Ovary (tissue), 9 donors: ENCODE results near the gene KIAA0040. TPM values are rescaled to one million over a fixed set of nuclear protein-coding genes. Genes with fewer than 3 reads are reported as not detected.

ENCODE experiments used
- DNase-seq, 5 donors: peaks; one replicate each; pipeline ENCODE4 v3.0.0-alpha.2; 2019 to 2020
- H3K27ac ChIP-seq, 2 donors: fragments of 200-600 bp; one replicate each; pipeline versions ENCODE4 v1.5.1 to v1.8.0; 2019 to 2022
- H3K27me3 ChIP-seq: fragments of 200-600 bp; one replicate; pipeline ENCODE4 v1.8.0; 2022
- H3K36me3 ChIP-seq: fragments of 200-600 bp; sonication (generic); one replicate; pipeline ENCODE4 v1.5.1; 2019
- H3K4me1 ChIP-seq: one replicate; pipeline ENCODE4 v1.8.1; 2013; ENCODE audit warnings: mild to moderate bottlenecking, moderate library complexity; ENCODE audit not compliant: insufficient read depth
- H3K4me3 ChIP-seq: fragments of 200-600 bp; sonication (generic); one replicate; pipeline ENCODE4 v1.5.1; 2017
- H3K9me3 ChIP-seq, 2 donors: fragments of 200-600 bp in 1 of 2; sonication (generic) in 1 of 2; one replicate each; pipeline versions ENCODE4 v1.5.1 to v1.8.1; 2013 to 2019; ENCODE audit warnings: mild to moderate bottlenecking in 1 of 2, moderate library complexity in 1 of 2
- CTCF ChIP-seq, 3 donors: fragments of 450-650 bp in 2 of 3; fragments of 200-600 bp in 1 of 3; IDR thresholded peaks; one replicate each; pipeline versions ENCODE4 v1.5.1 to v1.8.0; 2016 to 2022; ENCODE audit warnings: antibody characterized with exemption in 3 of 3, mild to moderate bottlenecking in 1 of 3
- EP300 ChIP-seq: sonication (generic); formaldehyde crosslinking; IDR thresholded peaks from one replicate; pipeline ENCODE4 v1.6.1; 2017; ENCODE audit warnings: antibody characterized with exemption
- POLR2A ChIP-seq: fragments of 450-650 bp; IDR thresholded peaks from one replicate; pipeline ENCODE4 v1.6.1; 2017; ENCODE audit warnings: antibody characterized with exemption, mild to moderate bottlenecking, moderate library complexity
- WGBS, 3 donors: extraction: QIAGEN DNeasy Blood & Tissue Kit in 1 of 3; methylation state at CpG; one replicate each; pipeline versions ENCODE4 v1.1.5 to v1.1.7; 2013 to 2017; 5-methylcytosine and 5-hydroxymethylcytosine counted together
- intact Hi-C, 4 donors: fragments of 100-400 bp; cut with DNase I; formaldehyde crosslinking; loops; one replicate each; pipeline versions ENCODE4 v1.11.0 to v1.15.1; 2022 to 2023
- polyA plus RNA-seq, 2 donors: library from polyadenylated mRNA; stranded (reverse); fragments of 200-250 nt in 1 of 2; fragments of 350-450 nt in 1 of 2; fragmentation: Illumina TruSeq in 1 of 2; extraction: RNeasy Lipid Tissue Mini Kit (QIAGEN cat#74804) in 1 of 2; gene quantifications; one replicate each; pipeline ENCODE4 v1.2.3, GENCODE V29; 2013 to 2014
- total RNA-seq, 7 donors: library from RNA; depleted of rRNA in 2 of 7; stranded (reverse); fragments of >200 nt in 2 of 7; fragmentation: NEBNext Ultra II Directional in 3 of 7; extraction: Animal tissue kit (Norgen Biotek cat#: 25700) in 3 of 7; gene quantifications; one replicate each; pipeline versions ENCODE4 v1.1.0 to v1.2.4, GENCODE V29; 2016 to 2023
- donor health status: DM: no; HTN: no; CAD: no; lungs with moderate emphysema.
- donor health status: DM: no; HTN: no; CAD: no.
- donor health status: Bipolar disorder and iron deficiency.
- donor health status: DM: yes; HTN: yes; CAD: no.
- donor health status: DM: no; HTN: no; CAD: no.
- donor health status: DM: yes; HTN: yes; CAD: no.

The KIAA0040 gene
- total and polyA plus RNA-seq, 9 donors = 5.2 to 24.7 (median 9.9) TPM

- H3K27ac ChIP-seq = no peak overlapping the region
- H3K9me3 ChIP-seq = no peaks in the 10 kb centered on the region
- intact Hi-C loops = no loop called here
- no peaks in the 10 kb centered on the region for H3K27me3 ChIP-seq
- no peak for DNase-seq
- no peaks in the 10 kb centered on the region for H3K36me3 ChIP-seq
- no peak overlapping the region for H3K4me3 ChIP-seq
- 91 to 96% (median 93%) methylated on average over 2 of the region's 2 CpGs for WGBS, 3 donors
- no peak for TF ChIP-seq EP300
- TF ChIP-seq CTCF (IDR thresholded peaks at IDR 0.05) = no peak
- TF ChIP-seq POLR2A = no peak
- H3K4me1 ChIP-seq = no peaks in the 10 kb centered on the region
Observed at GRCh38 chr1:175219774-175220173, 27.2 kb upstream of the KIAA0040 start.

- WGBS, 3 donors = 51 to 56% (median 56%) methylated on average over 5 of the region's 5 CpGs
- H3K4me1 ChIP-seq = no peaks in the 10 kb centered on the region
- H3K27ac ChIP-seq = no peak overlapping the region
- intact Hi-C loops = no loop called here
- no peak for DNase-seq
- H3K4me3 ChIP-seq = no peak overlapping the region
- H3K36me3 ChIP-seq = no peaks in the 10 kb centered on the region
- H3K9me3 ChIP-seq = no peaks in the 10 kb centered on the region
- TF ChIP-seq EP300 (no peak), POLR2A (no peak), CTCF (IDR thresholded peaks at IDR 0.05) (no peak)
- H3K27me3 ChIP-seq = no peaks in the 10 kb centered on the region
Observed at GRCh38 chr1:175218786-175219434, 26.3 kb upstream of the KIAA0040 start.

- no peaks in the 10 kb centered on the region for H3K36me3 ChIP-seq
- intact Hi-C loops = no loop called here
- TF ChIP-seq EP300 (no peak), CTCF (IDR thresholded peaks at IDR 0.05) (no peak), POLR2A (no peak)
- H3K27ac ChIP-seq = no peak overlapping the region
- DNase-seq = no peak
- no peaks in the 10 kb centered on the region for H3K27me3 ChIP-seq
- WGBS, 3 donors = 56 to 63% (median 62%) methylated on average over 10 of the region's 10 CpGs
- H3K4me3 ChIP-seq = no peak overlapping the region
- H3K4me1 ChIP-seq = no peaks in the 10 kb centered on the region
- H3K9me3 ChIP-seq = no peaks in the 10 kb centered on the region
Observed at GRCh38 chr1:175217721-175218531, 25.4 kb upstream of the KIAA0040 start.

- no peak for TF ChIP-seq POLR2A
- TF ChIP-seq CTCF (IDR thresholded peaks at IDR 0.05) = no peak
- TF ChIP-seq EP300 = no peak
- WGBS, 3 donors = 92 to 94% (median 92%) methylated on average over 2 of the region's 2 CpGs
- no peaks in the 10 kb centered on the region for H3K4me1 ChIP-seq
- no peak for DNase-seq
- no peak overlapping the region for H3K4me3 ChIP-seq
- H3K36me3 ChIP-seq = no peaks in the 10 kb centered on the region
- no peak overlapping the region for H3K27ac ChIP-seq
- intact Hi-C loops = no loop called here
- H3K27me3 ChIP-seq = no peaks in the 10 kb centered on the region
- no peaks in the 10 kb centered on the region for H3K9me3 ChIP-seq
Observed at GRCh38 chr1:175216444-175216843, 23.9 kb upstream of the KIAA0040 start.
